Stimulated activated CD4-positive, alpha-beta T cell treated with anti-CD3 and anti-CD28 coated beads, TNF-alpha, amount 100 ng/mL, for 4 hours (primary cell): ENCODE data around the gene GLT8D1.

ENCODE experiments used
- DNase-seq, 3 experiments: peaks; one replicate each; pipeline ENCODE4 v3.0.0-alpha.2; 2020; ENCODE audit warnings: low read depth in 3 of 3

The GLT8D1 gene

GRCh38 chr3:52712291-52713212 is 7.0 kb upstream of the GLT8D1 start:
- DNase-seq, result no peak

GRCh38 chr3:52710512-52710911 is 4.9 kb upstream of the GLT8D1 start:
- no peak for DNase-seq

GRCh38 chr3:52707585-52707984 is 2.0 kb upstream of the GLT8D1 start:
- no peak for DNase-seq

GRCh38 chr3:52705438-52705687 is 228 bp downstream of the GLT8D1 start:
- no peak for DNase-seq

GRCh38 chr3:52704611-52705437 is 767 bp downstream of the GLT8D1 start:
- no peak for DNase-seq

GRCh38 chr3:52703341-52703740 is 2.2 kb downstream of the GLT8D1 start:
- no peak for DNase-seq

GRCh38 chr3:52697632-52697965 is 8.0 kb downstream of the GLT8D1 start:
- no peak for DNase-seq

- no peak for DNase-seq
Measured at GRCh38 chr3:52696830-52697631, 8.6 kb downstream of the GLT8D1 start.

GRCh38 chr3:52695798-52696671 is 9.6 kb downstream of the GLT8D1 start:
- DNase-seq, result no peak

GRCh38 chr3:52694528-52695189 is 10.9 kb downstream of the GLT8D1 start:
- no peak for DNase-seq

GRCh38 chr3:52693071-52693470 is 12.5 kb downstream of the GLT8D1 start:
- no peak for DNase-seq

- no peak for DNase-seq
Measured at GRCh38 chr3:52690560-52690959, 15.0 kb downstream of the GLT8D1 start.

GRCh38 chr3:52689151-52689550 is 16.4 kb downstream of the GLT8D1 start:
- DNase-seq, result no peak

GRCh38 chr3:52688266-52688665 is 17.3 kb downstream of the GLT8D1 start:
- DNase-seq, result no peak

GRCh38 chr3:52685709-52686691 is 19.6 kb downstream of the GLT8D1 start, which contains the start of the genes GNL3 and PBRM1:
GNL3 (plus strand) TSS chr3:52686032; CDS start chr3:52686093, 61 bp downstream.
PBRM1 (minus strand) TSS chr3:52685913.
- DNase-seq, result peak; percentile 83 to 88 (median 83)

- peak; percentile 44 to 65 (median 51) for DNase-seq
Measured at GRCh38 chr3:52685285-52685708, 20.3 kb downstream of the GLT8D1 start.

GRCh38 chr3:52684184-52684583 is 21.4 kb downstream of the GLT8D1 start:
- DNase-seq, result no peak

GRCh38 chr3:52683611-52684010 is 22.0 kb downstream of the GLT8D1 start:
- no peak for DNase-seq

- no peak for DNase-seq
Measured at GRCh38 chr3:52682016-52682415, 23.6 kb downstream of the GLT8D1 start.
